Hematopoietic multipotent progenitor cell treated with erythropoietin and hydrocortisone succinate and interleukin-3 and kit ligand, for 17 days (in vitro differentiated cells): ENCODE measurements around the gene BBC3.

Source experiments
- DNase-seq: peaks from one replicate; pipeline ENCODE4 v3.0.0-alpha.2; 2015; ENCODE audit warnings: low spot score

Gene BBC3

GRCh38 chr19:47195434-47195833, 35.6 kb downstream of the BBC3 start:
- no peak for DNase-seq

GRCh38 chr19:47190167-47190727, 40.8 kb downstream of the BBC3 start:
- DNase-seq: no peak

- DNase-seq: no peak
Observed at GRCh38 chr19:47188507-47189033, 42.4 kb downstream of the BBC3 start.

- DNase-seq: no peak
Observed at GRCh38 chr19:47187797-47188196, 43.2 kb downstream of the BBC3 start.

GRCh38 chr19:47187335-47187655, 43.7 kb downstream of the BBC3 start:
- DNase-seq: no peak

GRCh38 chr19:47186446-47187334, 44.3 kb downstream of the BBC3 start:
- DNase-seq: no peak

- DNase-seq: no peak
Observed at GRCh38 chr19:47183601-47184000, 47.4 kb downstream of the BBC3 start.

- DNase-seq: no peak
Observed at GRCh38 chr19:47179653-47180310, 51.2 kb downstream of the BBC3 start.

GRCh38 chr19:47176627-47177090, 54.3 kb downstream of the BBC3 start:
- no peak for DNase-seq

- DNase-seq: no peak
Observed at GRCh38 chr19:47176071-47176626, 54.9 kb downstream of the BBC3 start.

GRCh38 chr19:47172666-47173455, 58.1 kb downstream of the BBC3 start:
- DNase-seq: no peak
